Endometrium (tissue), 2 donors: ENCODE data around the gene SPZ1.
"Not testable (repeated sequence)": the region's sequence is repeated elsewhere in the genome, so short reads cannot be mapped to it uniquely, and the experiment has no call there.

Source experiments
- FAIRE-seq: peaks from 2 replicates; lab custom pipeline; 2012; peaks lifted over from hg19 to GRCh38; lab: Jason Lieb, UNC
- donor health status: control.
- donor health status: control.

Gene SPZ1, protein sequence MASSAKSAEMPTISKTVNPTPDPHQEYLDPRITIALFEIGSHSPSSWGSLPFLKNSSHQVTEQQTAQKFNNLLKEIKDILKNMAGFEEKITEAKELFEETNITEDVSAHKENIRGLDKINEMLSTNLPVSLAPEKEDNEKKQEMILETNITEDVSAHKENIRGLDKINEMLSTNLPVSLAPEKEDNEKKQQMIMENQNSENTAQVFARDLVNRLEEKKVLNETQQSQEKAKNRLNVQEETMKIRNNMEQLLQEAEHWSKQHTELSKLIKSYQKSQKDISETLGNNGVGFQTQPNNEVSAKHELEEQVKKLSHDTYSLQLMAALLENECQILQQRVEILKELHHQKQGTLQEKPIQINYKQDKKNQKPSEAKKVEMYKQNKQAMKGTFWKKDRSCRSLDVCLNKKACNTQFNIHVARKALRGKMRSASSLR

DNA sequence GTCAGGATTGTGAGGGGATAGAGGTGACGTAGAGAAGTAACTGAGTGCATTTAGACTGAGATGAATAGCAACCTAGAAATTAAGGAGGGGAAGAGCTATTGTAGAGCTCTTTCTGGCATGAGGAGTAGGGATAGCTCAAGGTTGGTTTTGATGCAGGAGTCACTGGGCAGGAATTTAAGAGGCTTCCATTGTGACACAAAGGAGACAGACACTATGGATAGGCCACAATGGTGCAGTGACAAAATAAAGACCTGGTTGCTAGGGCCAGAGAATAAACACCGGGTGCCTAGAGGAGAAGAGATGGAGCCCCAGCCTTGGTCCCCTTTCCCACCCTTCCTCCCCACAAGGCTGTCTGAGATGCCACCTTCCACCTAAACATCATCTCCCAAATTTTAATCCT lies at the start of gene SPZ1:
SPZ1 (plus strand) TSS at position 301 of the 400 bp plus-strand sequence. CDS start 214 bp downstream, outside the sequence.
- FAIRE-seq: no peak

DNA sequence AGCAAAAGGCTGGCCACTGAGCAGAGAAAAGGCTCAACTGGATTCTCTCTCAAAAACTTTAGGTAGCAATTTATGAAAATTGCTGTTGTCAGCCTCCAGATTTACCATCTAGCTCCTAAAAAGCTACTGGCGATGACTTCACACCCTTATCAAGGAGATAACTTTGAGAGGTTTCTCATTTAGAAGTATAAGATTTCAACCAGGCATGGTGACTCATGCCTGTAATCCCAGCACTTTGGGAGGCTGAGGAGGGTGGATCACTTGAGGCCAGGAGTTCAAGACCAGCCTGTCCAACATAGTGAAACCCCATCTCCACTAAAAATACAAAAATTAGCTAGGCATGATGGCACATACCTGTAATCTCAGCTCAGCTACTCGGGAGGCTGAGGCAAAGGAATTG lies 49.3 kb upstream of the SPZ1 start:
- not testable (repeated sequence) for FAIRE-seq

DNA sequence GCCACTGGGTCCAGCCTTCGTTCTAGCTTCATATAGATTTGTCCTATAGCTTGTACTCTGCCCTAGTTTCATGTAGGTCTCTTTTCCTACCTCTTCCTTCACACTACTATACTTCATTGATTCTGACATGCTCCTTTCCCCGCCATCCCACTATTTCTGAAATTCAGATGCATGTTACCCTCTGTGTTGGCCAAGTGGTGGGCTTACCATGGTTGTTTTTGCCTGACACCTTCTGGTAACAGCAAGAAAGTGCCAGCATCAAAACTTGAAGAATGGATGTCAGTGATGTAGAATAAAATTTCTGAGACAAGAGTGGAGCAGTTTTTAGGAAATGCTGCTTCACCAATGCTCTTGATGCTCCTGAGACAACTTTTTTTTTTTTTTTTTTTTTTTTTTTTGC lies 44.5 kb upstream of the SPZ1 start:
- FAIRE-seq: no peak

DNA sequence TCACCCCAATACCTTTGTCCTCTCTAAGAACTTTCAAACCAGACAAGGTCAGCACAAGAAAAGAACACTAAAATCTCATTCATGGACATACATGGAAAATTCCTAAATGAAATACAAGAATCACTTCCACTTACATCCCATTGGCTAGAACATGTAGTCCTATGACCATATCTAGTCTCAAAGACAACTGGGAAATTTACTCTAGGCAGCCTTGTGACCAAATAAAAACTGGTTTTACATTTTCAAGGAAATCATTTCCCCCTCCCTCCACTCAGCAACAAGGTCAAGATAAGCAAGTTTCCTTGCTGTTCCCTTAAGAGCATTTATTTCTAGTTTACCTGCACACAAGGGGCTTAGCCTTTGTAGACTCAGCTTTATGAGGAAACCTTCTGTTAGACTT lies 43.6 kb upstream of the SPZ1 start:
- no peak for FAIRE-seq

DNA sequence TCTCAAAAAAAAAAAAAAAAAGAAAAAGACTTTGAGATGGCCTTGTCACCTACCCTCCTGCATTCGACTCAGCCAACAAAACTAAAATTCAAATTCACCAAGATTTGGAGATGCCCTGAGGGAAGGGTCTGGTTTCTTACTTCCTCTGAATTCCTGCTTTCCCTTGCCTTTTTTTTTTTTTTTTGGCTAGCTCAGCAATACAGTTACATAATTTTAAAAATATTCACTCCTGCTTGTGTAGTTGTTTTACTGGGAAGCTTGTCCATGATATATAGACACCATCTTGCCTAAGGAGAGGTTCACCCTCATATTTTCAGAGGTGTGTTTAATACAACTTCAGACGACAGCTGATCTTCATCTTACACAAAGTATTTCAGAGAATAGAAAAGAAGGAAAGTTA lies 42.6 kb upstream of the SPZ1 start:
- no peak for FAIRE-seq

DNA sequence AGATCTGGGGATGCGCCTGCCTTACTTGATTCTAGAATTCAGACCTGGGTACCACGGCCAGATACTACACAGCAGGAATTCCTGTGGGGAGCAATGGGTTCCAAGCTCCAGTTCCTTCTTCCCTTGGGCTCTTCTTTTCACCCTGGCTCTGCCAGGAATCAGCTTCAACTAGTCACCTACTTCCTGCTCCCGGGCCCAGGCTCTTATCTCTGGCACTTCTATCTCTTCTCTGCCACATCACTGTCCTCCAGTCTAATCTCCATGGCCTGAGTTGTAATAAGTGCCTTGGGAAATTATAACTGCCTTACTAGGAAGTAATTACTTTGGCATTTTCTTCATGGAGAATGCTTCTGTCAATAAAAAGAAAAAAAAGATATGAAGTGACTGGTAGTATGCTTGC lies 37.7 kb upstream of the SPZ1 start:
- FAIRE-seq: no peak

DNA sequence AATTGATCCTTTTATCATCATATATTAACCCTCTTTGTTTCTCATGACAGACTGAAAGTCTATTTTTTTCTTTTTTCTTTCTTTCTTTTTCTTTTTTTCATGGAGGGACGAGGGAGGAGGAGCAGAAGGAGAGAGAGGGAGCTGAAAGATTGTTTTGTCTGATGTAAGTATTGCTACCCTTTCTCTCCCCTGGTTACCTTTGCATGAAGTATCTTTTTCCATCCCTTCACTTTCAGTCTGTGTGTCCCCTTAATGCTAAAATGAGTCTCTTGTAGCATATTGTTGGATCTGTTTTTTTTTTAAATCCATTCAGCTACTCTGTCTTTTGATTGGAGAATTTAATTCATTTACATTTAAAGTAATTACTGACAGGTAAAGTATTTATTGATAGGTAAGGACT lies 36.4 kb upstream of the SPZ1 start:
- FAIRE-seq: no peak

DNA sequence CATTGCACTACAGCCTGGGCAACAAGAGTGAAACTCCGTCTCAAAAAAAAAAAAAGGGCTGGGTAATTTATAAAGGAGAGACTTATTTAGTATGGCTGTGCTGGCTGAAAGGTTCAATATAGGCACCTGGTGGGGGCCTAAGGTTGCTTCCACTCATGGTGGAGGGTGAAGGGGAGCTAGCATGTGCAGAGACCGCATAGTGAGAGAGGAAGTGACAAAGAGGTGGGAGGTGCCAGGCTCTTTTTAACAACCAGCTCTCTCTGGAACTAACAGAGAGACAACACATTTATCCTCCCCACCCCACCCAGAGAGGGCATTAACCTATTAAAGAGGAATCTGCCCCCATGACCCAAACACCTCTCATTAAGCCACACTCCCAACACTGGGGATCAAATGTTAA lies 35.1 kb upstream of the SPZ1 start:
- no peak for FAIRE-seq

DNA sequence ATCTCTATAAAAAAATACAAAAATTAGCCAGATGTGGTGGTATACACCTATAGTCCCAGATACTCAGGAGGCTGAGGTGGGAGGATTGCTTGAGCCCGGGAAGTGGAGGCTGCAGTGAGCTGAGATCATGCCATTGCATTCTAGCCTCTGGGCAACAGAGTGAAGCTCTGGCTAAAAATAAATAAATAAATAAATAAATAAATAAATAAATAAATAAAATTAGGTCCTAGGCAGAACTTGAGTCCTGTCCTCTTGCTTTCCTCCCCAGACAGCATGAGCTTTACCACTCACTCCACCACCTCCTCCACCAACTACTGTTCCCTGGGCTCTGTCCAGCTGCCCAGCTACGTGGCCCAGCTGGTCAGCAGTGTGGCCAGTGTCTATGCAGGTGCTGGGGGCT lies 31.6 kb upstream of the SPZ1 start:
- no peak for FAIRE-seq

DNA sequence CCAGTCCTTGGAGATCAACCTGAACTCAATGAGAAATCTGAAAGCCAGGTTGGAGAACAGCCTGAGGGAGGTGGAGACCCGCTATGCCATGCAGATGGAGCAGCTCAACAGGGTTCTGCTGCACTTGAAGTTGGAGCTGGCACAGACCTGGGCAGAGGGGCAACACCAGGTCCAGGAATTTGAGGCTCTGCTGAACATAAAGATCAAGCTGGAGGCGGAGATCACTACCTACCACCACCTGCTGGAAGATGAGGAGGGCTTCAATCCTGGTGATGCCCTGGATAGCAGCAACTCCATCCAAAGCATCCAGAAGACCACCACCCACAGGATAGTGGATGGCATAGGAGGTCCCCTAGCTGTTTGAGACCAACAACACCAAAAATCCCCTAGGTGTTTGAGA lies 30.5 kb upstream of the SPZ1 start:
- FAIRE-seq: no peak

DNA sequence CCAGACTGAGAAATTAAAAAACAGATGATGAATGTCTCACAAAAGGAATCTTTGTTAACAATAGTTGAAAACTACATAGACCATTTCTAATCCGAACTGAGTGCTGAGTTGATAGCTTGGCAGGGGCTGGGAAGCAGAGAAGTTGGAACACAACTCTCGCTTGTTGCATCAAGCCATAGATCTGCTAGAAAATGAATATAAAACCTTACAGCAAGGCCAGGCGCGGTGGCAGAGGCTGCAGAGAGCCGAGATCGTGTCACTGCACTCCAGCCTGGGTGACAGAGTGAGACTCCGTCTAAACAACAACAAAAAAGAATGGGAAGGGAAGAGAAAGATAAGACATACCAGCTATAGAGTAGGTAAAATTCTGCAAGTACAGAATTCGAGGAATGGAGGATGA lies 28.0 kb upstream of the SPZ1 start:
- FAIRE-seq: no peak

DNA sequence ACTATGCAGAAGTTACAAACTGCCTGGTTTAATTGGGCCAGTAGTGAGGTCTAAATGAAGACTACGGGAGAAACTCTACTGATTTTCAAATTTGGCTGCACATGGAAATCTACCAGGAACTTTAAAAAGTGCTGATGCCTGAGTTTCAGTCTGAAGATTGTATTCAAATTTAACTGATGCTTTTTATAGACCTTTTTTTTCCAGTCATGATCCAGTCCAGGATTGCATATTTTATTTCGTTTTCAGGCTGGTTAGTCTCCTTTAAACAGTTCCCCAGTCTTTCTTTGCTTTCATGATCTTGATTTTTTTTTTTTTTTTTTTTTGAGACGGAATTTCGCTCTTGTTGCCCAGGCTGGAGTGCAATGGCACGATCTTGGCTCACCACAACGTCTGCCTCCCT lies 23.7 kb upstream of the SPZ1 start:
- FAIRE-seq: peak; percentile 15

DNA sequence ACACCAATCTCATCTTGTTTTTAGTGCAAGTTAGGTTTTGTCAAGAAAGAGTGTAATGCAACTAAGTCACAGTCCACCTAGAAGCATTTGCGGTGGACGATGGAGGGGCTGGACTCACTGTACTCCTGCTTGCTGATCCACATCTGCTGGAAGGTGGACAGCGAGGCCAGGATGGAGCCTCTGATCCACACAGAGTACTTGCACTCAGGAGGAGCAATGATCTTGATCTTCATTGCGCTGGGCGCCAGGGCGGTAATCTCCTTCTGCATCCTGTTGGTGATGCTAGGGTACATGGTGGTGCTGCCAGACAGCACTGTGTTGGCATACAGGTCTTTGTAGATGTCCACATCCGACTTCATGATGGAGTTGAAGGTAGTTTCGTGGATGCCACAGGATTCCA lies 20.2 kb upstream of the SPZ1 start:
- FAIRE-seq: no peak

DNA sequence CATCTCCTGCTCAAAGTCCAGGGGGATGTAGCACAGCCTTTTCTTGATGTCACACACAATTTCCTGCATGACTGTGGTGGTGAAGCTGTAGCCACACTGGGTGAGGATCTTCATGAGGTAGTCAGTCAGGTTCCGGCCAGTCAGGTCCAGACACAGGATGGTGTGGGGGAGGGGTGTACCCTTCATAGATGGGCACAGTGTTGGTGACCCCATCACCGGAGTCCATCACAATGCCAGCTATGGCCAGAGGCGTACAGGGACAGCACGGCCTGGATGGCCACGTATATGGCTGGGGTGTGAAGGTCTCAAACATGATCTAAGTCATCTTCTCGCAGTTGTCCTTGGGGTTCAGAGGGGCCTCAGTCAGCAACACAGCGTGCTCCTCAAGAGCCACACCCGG lies 19.7 kb upstream of the SPZ1 start:
- FAIRE-seq: no peak

DNA sequence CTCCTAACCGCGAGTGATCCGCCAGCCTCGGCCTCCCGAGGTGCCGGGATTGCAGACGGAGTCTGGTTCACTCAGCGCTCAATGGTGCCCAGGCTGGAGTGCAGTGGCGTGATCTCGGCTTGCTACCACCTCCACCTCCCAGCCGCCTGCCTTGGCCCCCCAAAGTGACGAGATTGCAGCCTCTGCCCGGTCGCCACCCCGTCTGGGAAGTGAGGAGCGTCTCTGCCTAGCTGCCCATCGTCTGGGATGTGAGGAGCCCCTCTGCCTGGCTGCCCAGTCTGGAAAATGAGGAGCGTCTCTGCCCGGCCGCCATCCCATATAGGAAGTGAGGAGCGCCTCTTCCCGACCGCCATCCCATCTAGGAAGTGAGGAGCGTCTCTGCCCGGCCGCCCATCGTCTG lies 19.0 kb upstream of the SPZ1 start:
- not testable (repeated sequence) for FAIRE-seq

DNA sequence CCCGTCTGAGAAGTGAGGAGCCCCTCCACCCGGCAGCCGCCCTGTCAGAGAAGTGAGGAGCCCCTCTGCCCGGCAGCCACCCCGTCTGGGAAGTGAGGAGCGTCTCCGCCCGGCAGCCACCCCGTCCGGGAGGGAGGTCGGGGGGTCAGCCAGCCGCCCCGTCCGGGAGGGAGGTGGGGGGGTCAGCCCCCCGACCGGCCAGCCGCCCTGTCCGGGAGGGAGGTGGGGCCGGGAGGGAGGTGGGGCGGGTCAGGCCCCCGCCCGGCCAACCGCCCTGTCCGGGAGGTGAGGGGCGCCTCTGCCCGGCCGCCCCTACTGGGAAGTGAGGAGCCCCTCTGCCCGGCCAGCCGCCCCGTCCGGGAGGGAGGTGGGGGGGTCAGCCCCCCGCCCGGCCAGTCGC lies 18.5 kb upstream of the SPZ1 start:
- not testable (repeated sequence) for FAIRE-seq

DNA sequence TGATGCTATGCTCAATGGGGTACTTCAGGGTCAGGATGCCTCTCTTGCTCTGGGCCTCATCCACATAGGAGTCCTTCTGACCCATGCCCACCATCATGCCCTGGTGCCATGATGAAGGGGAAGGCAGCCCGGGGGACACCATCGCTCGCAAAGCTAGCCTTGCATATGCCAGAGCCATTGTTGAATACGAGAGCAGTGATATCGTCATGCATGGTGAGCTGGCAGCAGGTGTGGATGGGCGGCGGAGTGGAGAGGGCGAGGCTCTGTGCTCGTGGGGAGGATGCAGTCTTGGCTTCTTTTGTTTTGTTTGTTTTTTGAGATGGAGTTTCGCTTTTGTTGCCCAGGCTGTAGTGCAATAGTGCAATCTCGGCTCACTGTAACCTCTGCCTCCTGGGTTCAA lies 17.2 kb upstream of the SPZ1 start:
- no peak for FAIRE-seq

DNA sequence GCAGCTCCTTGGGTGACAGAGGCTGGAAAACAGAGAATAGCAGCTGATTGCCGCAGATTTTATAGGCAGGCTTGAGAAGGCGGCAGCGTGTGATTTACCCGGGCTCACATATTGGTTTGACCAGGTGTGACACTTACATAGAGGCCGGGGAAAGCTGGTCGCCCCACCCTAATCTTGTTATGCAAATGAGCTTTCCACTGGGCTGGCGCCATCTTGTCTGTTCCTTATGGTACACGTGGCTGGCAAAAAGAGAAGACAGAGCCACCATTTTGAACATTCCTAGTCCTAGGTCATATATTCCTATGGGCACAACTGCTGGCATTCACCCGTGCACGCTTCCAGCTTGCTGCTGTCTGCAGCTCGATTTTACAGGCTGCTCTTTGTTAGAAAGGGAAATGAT lies 11.3 kb upstream of the SPZ1 start:
- FAIRE-seq: no peak

DNA sequence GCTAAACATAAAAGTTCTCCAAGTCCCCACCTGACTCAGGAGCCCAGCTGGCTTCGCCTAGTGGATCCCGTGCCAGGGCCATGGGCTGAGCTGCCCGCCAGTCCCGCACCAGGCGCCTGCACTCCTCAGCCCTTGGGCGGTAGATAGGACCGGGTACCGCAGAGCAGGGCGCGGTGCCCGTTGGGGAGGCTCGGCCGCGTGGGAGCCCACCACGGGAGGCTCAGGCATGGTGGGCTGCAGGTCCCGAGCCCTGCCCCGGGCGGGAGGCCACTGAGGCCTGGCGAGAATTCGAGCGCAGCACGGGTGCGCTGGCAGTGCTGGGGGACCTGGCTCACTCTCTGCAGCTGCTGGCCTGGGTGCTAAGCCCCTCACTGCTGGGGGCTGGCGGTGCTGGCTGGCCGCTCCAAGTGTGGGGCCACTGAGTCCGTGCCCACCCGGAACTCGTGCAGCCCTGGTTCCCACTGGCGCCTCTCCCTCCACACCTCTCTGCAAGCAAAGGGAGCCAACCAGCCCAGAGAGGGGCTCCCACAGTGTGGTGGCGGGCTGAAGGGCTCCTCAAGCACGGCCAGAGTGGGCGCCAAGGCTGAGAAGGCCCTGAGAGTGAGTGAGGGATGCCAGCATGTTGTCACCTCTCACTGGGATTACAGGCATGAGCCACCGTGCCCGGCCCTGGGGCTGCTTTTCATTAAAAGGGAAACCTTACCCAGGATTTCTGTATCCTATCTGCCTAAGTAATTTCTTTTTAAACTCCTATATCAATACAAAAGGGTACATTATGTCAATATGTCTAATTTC lies 9.7 kb upstream of the SPZ1 start:
- no peak for FAIRE-seq

DNA sequence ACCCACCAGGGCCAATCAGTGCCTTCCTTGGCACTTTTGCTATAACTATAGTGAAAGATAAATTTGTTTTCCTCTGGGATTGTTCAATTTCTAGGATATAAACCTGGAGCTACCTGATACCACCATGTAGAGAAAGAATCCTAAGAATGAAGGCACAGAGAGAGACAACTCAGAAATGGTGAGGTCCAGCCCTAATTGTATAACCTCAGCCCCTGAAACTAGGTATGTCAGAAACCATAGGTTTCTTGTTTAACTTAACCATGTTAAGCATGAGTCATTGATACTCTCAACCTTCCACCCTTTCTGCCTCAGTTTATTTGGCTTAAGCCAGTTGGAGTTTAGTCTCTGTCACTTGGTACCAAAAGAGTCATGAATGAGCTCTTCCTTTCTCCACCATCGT lies 4.6 kb upstream of the SPZ1 start:
- FAIRE-seq: no peak

DNA sequence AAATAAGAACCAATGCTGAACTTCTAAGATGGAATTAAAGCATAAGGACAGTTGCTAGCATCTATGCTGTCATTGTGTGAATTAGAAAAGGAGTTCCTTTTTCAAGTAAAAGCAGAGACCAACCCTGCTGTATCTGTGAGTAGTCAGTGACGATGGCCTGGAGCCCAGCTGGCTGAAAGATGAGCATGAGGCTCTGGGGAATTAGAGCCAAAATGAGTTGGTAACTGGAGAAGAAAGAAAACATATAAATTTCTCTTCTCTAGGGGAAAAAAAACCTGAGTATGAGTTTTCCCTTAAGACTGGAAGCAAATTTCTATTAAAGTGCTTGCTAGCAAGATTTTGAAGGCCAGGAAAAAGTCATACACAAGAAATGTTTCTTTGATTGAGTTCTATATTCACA lies 1.6 kb upstream of the SPZ1 start:
- FAIRE-seq: peak; percentile 83

DNA sequence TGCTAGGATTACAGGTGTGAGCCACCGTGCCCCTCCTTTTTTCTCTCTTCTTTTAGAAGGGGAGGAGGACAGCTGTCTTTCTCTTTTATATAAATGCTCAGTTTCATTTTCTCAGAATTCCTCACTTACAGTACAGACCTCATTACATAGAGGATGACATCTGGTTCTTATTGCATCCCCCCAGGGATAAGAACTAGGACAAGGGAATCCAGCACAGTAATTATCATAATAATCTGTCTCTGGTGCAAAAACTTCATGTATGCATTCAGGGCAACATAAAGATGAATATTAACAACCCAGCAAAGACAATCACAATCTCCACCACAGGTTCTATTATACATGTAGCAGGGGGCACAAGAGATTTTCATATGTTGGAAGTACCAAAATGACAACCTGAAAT lies 5.1 kb downstream of the SPZ1 start:
- FAIRE-seq: no peak

DNA sequence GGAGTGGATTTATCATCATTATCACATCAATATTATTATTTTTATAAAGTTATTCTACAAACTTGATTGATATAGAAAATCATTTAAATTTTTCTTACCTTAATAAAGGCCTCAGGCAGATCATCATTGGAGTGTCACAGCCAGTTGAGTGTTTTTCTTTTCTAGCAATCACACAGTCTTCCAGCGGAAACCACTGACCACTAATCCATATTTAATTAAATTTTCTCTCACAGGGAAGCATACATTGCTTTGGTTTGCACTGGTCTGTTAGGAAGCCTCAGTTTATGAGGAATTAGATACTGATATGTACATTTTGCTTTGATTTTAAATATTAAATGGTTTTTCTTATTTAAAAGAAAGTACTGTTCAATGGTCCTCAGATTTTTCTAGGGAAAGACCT lies 6.7 kb downstream of the SPZ1 start:
- FAIRE-seq: no peak

DNA sequence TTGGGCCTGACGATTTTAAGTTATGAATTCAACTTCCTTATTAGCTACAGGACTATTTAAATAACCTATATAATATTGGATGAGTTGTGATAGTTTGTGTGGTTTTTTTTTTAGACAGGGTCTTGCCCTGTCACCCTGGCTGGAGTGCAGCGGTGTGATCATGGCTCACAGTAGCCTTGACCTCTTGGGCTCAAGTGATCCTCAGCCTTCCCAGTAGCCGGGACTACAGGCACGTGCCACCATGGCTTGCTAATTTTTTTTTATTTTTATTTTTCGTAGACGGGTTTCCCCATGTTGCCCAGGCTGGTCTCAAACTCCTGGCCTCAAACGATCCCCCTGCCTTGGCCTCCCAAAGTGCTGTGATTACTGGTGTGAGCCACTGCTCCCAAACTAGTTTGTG lies 17.6 kb downstream of the SPZ1 start:
- FAIRE-seq: no peak
